Ramos (cell line): Measurements from ENCODE around the gene CAMK2N2.
"Not testable (repeated sequence)": the region's sequence is repeated elsewhere in the genome, so short reads cannot be mapped to it uniquely, and the experiment has no call there.

Experiments
- in situ Hi-C: fragments of 300-500 bp; cut with MboI; formaldehyde crosslinking; loops from one replicate; pipeline ENCODE4 v1.14.3; 2022; ENCODE audit warnings: low sequenced_read_pairs; ENCODE audit not compliant: unreplicated experiment

Gene CAMK2N2

DNA sequence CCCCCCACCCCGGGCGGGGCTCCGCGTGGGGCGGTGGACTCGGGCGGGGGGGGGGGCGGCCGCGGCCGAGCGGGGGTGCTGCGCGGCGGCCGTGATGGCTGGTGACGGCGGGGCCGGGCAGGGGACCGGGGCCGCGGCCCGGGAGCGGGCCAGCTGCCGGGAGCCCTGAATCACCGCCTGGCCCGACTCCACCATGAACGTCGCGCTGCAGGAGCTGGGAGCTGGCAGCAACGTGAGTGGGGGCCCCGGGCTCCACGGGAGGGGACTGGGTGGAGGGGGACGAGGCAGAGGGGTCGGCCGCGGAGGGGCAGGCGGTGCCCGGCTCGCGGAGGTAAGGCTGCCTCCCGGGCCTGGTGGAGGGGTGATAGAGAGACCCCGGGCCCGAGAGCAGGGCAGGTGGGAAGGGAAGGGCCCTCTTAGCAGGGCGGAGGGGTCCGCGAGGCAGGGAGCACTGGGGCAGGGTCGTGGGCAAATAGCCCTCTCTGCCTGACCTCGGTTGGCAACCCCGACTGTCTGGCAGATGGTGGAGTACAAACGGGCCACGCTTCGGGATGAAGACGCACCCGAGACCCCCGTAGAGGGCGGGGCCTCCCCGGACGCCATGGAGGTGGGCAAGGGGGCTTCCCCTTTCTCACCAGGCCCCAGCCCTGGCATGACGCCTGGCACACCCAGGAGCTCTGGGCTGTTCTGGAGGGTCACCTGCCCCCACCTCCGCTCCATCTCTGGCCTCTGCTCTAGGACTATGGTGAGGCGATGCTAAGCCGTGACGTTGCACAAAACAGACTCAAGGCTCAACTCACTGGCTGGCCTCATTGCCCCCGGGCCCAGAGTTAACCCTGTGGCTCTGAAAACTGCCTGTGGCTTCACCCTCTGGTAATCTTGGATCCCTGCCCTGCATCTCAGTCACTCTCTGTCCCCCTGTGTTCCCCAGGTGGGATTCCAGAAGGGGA, 14.9 kb upstream of the CAMK2N2 start, which contains the start of gene ECE2:
Gene ECE2, plus strand, starts transcription at position 62 of the 950 bp plus-strand sequence. Its CDS starts 132 bp downstream, at position 194.
- in situ Hi-C loops, result loop anchor here (25.0 kb wide), 1 partner anchor 839 kb away; the partner anchor contains the start of gene MCF2L2

DNA sequence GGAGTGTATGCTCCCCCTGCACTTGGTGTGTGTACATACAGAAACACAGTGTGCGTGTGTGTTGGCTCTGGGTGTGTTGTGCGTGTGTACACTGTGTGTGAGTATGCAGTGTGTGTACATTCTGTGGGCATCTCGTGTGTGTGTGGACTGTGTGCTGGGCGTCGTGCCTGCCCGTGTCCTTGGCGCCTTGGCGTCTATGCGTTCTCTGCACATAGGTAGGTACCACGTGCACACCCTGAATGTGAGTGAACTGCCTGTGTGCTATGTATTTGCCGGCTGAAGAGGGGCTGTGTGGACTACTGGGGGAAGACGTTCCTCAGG, 14.0 kb upstream of the CAMK2N2 start:
- in situ Hi-C loops, result loop anchor here (25.0 kb wide), 1 partner anchor 838 kb away; the partner anchor contains the start of gene MCF2L2

DNA sequence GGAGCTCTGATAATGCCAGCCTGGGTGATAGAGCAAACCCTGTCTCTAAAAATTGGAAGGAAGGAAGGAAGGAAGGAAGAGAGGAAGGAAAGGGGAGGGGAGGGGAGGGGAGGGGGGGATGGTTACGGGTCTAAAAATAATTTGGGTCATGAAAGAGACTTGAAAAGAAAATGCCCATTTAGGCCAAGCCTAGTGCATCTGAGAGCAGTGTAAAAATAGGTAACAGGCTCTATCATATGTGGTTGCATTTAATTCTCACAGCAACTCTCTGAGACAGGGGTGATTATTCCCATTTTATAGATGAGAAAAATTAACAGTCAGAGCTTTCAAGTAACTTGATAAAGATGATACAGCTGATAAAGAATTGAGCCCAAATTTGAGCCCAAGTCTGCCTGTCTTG, 10.9 kb upstream of the CAMK2N2 start:
- in situ Hi-C loops, result no loop called here

DNA sequence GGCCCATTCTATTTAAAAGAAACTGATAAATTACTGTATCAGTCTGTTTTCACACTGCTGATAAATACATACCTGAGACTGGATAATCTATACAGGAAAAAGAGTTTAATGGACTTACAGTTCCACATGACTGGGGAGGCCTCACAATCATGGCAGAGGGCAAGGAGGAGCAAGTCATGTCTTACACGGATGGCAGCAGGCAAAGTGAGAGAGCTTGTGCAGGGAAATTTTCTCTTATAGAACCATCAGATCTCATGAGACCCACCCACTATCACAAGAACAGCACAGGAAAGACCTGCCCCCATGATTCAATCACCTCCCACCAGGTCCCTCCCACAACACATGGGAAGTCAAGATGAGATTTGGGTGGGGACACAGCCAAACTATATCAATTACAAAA, 5.9 kb upstream of the CAMK2N2 start:
- in situ Hi-C loops, result not testable (repeated sequence)

DNA sequence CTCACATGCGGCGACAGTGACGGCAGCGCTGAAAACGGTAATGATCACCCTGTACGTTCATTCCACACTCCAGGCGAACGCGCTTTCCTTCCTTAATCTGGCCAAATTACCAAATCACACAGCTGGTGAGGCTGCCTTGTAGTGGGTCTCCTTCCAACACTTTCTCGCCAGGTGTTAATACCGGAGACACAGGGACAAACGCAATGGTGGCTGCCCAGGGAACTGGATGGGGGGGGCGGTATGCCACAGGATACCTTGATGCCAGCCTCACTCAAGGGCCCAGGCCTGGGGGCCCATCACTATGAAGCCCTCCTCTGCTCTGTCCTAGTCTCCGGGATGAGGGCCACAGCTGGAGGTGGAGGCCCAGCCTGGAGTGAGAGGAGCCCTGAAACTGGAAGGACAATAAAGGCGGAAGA, 1.4 kb upstream of the CAMK2N2 start:
- in situ Hi-C loops, result no loop called here

DNA sequence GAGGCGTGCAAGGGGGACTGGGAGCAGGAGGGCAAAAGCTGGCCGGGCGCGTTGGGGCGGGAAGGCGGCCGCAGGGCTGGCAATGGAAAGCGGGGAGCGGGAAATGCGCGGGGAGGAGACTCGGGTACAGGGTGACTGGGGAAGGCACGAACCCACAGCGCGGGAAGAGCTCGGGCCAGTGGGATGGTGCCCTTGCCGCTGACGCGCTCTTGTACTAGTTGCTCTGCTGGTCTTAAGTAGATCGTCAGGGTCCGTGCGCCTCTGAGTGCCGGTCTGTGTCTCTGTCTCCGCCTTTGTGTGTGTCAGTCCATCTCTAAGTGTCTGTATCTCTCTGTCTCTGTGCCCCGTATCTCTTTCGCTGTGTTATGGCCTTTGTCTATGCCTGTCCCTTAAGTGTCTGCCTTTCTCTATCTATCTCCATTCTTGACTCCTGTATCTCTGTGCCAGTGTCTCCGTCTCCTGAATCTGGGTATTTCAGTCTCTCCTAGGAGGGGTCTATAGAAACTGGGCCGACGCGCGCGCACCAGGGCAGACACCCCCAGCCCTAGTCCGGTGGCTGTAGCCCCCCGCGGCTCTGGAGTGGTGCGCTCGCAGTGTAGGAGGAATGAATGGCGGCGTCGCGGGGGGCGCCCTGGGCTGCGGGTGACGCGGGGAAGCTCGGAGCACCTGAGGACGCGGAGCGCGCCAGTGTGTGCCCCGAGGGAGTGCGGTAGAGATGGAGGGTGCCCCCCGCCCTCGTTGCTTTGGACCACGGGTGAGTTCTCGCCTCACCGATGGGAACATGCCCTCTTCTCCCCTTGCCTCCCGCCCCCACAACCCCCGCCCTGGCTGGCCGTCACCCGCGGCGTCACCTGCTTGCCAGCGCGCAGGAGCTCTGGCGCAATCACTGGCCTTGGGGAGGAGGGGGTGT, 756 bp upstream of the CAMK2N2 start:
- in situ Hi-C loops, result no loop called here

DNA sequence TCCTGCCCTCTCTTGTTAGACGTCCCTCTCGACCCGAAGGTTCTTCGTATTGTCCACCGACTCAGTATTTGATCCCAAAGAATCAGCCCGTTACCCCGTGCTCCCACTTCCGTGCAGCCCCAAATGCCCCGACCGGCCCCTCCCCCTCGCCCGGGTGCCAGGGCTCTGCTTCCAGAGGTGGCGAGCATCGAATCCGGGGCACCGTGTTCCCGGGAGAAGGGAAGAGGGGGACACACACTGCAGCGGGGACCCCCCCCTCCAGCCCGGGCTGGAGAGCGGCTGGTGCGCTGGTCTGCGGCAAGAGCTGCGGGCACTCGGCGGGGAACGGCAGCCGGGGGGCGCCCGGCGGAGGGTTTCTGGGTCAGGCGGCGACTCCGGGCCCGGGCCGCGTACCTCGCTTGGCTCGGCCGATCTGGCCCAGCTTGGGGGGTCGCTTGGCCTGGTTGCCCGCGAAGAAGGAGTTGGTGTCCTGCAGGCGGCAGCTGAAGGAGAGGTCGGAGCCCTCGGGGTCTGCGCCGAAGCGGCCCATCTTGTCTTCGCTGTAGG, 556 bp downstream of the CAMK2N2 start:
- in situ Hi-C loops, result no loop called here

DNA sequence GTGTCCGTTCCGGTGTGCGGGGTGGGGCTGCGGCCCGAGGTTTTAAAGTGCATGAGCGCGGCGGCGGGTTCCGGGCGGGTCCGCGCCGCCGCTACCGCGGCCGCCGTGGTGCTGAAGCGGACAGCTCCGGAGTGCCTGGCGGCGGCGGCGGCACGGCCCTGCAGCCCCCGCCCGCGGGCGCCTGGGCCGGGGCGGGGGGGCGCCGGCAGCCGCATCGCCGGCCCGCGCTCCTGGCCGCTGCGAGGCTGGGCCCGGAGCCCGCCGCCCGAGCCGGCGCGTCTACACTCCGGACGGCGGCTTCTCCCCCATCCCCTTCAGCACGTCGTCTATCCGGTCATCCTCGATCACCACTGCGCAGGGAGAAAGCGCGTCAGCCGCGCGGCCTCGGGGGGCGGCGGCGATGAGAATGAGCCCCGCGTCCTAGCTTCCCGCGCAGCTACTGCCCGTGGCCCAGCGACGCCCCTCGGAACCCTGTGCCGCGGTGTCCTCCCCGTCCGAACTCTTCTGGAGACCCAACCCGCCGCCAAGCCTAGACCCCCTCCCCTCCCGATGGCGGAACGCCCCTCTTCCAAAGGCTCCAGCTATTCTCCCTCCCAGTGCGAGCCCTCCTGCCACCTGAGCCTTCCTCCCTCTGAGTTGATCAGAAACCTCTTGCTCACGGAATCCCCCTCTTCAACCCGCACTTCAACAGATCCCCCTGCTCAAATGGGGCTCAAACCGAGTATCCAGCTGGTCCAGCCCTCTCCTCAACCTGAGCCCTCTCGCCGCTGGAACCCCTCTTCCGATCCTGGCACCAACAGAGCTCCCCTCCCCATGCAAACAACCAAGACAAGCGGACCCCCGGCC, 1.3 kb downstream of the CAMK2N2 start:
- in situ Hi-C loops, result no loop called here

DNA sequence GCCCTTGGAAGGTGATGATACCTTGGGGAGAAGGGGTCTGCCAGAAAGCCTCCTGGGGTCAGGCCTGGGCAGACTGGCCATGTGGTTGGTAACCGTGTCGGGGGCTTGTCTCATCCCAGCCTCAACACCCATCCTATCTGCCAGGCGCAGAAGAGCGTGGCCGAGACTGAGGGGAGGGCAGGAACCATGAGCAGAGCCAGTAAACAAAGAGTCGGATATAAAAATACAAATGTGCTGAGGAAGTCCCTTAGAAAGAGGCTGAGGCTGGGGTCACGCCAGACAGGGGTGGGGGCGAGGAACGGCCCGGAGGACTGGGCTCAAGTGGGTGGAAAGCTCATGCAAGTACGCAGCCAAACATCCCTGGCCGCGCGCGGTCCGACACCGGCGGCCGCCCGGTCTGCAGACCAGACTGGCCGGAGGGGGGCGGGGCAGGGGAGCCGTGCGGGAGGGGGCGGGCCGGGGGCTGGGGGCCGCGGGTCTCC, 1.9 kb downstream of the CAMK2N2 start:
- in situ Hi-C loops, result no loop called here

DNA sequence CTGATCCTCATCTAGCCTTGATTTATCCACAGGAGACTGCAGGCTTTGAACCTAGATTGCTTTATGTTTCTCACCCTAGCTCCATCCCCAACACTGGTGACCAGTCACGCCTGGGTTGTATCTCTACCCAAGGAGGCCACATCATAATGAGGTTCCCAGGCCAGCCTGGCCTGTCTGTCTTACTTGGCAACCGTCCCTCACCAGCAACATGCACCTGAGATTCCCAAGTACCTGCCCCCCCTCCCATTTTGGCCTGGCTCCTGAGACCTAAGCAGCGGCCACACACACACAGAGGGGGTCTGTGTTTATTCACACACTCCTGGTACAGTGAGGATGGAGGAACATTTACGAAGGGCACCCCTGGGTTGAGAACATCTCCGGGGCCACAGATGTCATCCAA, 2.4 kb downstream of the CAMK2N2 start:
- in situ Hi-C loops, result no loop called here

DNA sequence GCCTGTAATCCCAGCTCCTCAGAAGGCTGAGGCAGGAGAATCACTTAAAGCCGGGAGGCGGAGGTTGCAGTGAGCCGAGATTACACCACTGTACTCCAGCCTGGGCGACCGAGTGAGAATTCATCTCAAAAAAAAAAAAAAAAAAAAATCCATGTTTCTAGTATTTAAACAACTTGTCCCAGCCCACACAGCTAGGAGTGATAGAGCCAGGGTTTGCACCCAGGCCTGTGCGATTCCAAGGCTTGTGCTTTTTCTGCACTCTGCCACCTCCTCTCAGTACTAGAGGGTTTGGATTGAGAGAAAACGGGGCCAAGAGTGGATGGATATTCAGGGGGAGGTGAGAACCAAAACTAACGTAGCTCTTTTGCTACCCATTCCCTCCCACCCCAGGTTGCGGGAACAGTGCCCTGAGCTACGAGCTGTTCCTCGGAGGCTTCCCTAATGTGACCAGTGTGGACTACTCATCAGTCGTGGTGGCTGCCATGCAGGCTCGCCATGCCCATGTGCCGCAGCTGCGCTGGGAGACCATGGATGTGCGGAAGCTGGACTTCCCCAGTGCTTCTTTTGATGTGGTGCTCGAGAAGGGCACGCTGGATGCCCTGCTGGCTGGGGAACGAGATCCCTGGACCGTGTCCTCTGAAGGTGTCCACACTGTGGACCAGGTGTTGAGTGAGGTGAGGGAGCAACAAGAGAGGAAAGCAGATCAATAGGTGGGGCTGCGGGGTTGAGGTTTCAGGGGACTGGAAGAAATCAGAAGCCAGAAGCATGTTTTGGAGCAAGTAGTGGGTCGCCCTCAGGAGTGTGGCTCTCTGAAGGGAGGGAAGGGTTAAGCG, 4.1 kb downstream of the CAMK2N2 start:
- in situ Hi-C loops, result no loop called here

DNA sequence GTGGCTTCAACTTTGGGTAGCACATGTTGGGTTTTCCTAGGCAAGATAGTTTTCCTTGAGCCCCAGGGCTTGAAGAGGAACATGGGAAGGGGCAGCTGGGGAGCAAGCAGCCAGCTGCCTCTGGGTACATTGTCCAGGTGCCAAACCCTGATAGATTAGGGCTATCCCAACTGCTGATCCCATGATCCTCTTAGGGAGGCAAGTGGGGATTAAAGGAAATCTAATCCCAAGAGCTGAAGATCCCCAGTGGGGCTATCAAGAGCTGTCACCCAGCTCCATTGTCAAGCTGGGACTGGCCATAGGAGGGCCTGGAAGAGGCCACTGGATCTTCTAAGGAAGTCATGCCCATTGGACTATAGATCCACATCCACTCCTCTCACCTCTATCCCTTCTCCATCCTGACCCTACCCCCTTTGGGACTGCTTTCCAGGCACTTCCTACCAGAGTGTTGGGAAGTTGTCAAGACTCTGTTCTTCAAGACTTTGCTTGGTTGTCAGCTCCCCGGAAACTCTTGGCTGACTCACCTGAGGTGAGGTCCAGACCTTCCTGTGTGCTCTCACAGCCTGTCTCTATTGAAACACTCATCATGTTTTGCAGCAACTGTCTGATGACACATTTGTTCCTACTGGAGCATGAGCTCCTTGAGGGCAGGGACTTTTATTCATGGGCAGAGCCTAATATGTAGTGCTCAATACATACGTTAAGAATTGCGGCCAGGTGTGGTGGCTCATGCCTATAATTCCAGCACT, 5.9 kb downstream of the CAMK2N2 start:
- in situ Hi-C loops, result no loop called here

DNA sequence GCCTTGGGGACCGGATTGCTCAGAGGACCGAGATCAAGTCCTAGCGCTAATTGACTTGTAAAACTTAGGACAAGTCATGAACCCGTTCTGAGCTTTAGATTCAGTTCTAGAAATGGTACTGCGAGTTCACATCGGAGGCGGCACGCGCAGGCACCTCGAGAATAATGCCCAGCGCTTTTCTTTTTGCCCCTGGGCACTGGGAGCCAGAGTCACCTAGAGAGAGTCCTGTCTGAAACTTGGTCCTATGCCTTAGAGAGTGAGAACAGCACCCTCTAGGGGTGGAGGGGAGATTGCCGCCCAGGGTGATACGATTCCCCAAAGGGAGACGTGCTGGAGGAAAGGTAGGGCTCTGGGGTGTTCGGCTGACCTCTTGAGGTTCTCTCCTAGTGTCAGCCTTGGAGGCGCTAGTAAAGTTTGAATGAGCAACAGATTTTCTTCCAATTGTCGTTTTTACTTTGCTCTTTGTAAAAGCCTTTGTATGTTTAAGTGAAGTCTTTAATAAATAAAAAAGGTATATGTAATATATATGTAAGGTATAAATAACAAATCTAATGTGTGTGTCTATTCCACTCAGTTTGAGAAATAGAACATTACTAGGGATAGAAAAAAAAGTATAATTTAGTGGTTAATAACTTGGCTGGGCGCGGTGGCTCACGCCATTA, 11.1 kb downstream of the CAMK2N2 start:
- in situ Hi-C loops, result no loop called here

DNA sequence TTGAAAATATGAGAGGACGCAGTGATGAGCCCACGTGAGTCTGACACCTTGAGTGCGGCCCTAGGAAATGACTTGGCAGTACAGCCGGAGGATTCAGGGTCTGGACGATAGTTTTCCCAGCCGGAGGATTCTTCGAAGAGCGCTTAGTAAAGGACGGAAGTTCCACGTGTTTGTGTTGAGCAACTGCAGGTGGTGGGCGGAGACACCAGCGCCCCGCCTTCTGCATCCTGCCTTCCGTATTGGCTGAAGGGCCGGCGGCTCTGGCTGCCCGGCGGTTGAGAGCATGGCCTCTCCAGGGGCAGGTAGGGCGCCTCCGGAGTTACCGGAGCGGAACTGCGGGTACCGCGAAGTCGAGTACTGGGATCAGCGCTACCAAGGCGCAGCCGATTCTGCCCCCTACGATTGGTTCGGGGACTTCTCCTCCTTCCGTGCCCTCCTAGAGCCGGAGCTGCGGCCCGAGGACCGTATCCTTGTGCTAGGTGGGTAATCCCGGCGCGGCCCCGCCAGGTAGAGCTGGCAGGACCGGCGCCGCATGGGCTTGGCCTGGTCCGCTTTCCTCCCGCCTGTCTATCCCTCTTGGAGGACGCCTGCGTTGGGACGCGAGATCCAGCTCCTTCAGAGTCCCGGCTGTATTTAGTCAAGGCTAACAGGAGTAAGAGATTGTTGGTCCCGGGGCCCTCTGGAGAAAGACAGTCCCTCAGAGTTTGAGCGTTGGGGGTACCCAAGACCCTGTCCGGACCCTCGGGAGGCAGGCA, 11.8 kb downstream of the CAMK2N2 start, which contains the start of gene EEF1AKMT4:
Gene EEF1AKMT4, plus strand, starts transcription at position 261 of the 755 bp plus-strand sequence. Its CDS starts 23 bp downstream, at position 284.
- in situ Hi-C loops, result no loop called here

DNA sequence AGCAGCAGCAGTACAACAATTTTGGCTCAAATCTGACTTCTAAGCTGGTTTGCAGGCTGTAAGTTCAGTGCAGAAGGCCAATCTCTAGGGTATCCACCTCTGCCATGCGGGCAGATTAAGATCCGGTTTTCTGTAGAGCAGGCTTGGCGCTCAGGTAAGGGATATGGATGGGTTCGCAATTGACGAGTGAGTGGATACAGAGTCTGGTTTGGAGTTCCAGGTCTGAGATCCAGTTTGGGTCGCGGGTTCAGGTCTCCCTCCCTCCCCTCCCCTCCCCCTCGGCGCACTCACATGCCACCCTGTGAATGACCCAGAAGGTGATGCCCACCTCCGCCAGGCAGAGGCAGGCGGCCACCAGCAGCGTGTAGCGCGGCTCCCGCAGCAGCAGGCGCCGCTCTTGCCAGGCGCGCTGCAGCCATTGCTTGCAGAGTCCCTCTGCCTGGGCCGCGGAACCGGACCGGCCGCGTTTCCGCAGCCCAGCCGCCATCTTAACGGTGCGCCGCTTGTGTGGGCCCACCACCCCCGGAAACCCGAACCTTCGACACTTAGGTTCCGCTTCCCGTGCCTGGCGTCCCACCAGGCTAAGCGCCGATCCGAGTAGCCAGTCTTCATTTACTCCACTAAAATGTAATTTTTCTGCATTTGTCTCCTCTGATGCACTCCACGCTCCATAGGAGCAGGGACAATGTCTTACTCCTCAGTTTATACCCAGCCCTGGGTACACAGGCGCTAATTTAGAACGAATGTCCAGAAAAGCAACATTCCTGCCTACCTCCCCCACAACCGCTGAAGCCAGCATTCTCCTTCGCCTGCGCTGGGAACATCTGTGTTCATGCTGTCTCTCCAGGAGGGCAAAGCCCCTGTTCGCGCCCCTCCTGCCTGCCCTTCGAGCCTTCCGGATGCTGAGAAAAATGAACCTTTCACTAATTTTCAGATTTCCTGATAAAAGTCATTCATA, 12.6 kb downstream of the CAMK2N2 start, which contains the start of gene ALG3:
Gene ALG3, minus strand, starts transcription at position 509 of the 958 bp plus-strand sequence. Its CDS starts 22 bp downstream, at position 487.
- in situ Hi-C loops, result no loop called here
